ENCODE results near the gene TSNAX.
"Not testable (repeated sequence)": the region's sequence is repeated elsewhere in the genome, so short reads cannot be mapped to it uniquely, and the experiment has no call there.

The TSNAX gene

GRCh38 chr1:231528172-231529029 lies at the start of gene TSNAX:
Gene TSNAX (plus strand): TSS chr1:231528669. CDS start chr1:231528811, 142 bp downstream.
- DNase-seq (ENCODE audit: low read depth), result peak; percentile 75

GRCh38 chr1:231478811-231479210 lies 49.7 kb upstream of the TSNAX start:
- DNase-seq (ENCODE audit: low read depth), result no peak

GRCh38 chr1:231480008-231480407 lies 48.5 kb upstream of the TSNAX start:
- DNase-seq (ENCODE audit: low read depth), result no peak

- DNase-seq (ENCODE audit: low read depth), result no peak
These were observed 47.2 kb upstream of the TSNAX start for GRCh38 chr1:231481289-231481688.

GRCh38 chr1:231485029-231485784 lies 43.3 kb upstream of the TSNAX start:
- DNase-seq (ENCODE audit: low read depth), result no peak

- DNase-seq (ENCODE audit: low read depth), result no peak
These were observed 41.5 kb upstream of the TSNAX start for GRCh38 chr1:231487019-231487418.

GRCh38 chr1:231487910-231488309 lies 40.6 kb upstream of the TSNAX start:
- DNase-seq (ENCODE audit: low read depth), result no peak

GRCh38 chr1:231493421-231494185 lies 34.9 kb upstream of the TSNAX start:
- no peak for DNase-seq (ENCODE audit: low read depth)

GRCh38 chr1:231494439-231495110 lies 33.9 kb upstream of the TSNAX start:
- no peak for DNase-seq (ENCODE audit: low read depth)

GRCh38 chr1:231497629-231498152 lies 30.8 kb upstream of the TSNAX start:
- no peak for DNase-seq (ENCODE audit: low read depth)

- DNase-seq (ENCODE audit: low read depth), result no peak
These were observed 29.2 kb upstream of the TSNAX start for GRCh38 chr1:231499148-231499763.

- DNase-seq (ENCODE audit: low read depth), result no peak
These were observed 27.8 kb upstream of the TSNAX start for GRCh38 chr1:231500666-231501065.

- DNase-seq (ENCODE audit: low read depth), result not testable (repeated sequence)
These were observed 25.3 kb upstream of the TSNAX start for GRCh38 chr1:231503168-231503567.

- no peak for DNase-seq (ENCODE audit: low read depth)
These were observed 20.8 kb upstream of the TSNAX start for GRCh38 chr1:231507476-231508355.

- DNase-seq (ENCODE audit: low read depth), result no peak
These were observed 20.0 kb upstream of the TSNAX start for GRCh38 chr1:231508497-231508896.

GRCh38 chr1:231508941-231509340 lies 19.5 kb upstream of the TSNAX start:
- no peak for DNase-seq (ENCODE audit: low read depth)

- no peak for DNase-seq (ENCODE audit: low read depth)
These were observed 16.2 kb upstream of the TSNAX start for GRCh38 chr1:231512147-231512698.

- DNase-seq (ENCODE audit: low read depth), result no peak
These were observed 12.7 kb upstream of the TSNAX start for GRCh38 chr1:231515748-231516147.

- DNase-seq (ENCODE audit: low read depth), result no peak
These were observed 11.4 kb upstream of the TSNAX start for GRCh38 chr1:231517076-231517475.

Data from stimulated activated CD8-positive, alpha-beta memory T cell treated with anti-CD3 and anti-CD28 coated beads, Interleukin-15, amount 100 ng/mL, for 1 hour (primary cell).